Neutrophil (primary cell): ENCODE measurements around the gene PRTN3.
A peak's percentile ranks its signal among the peaks of the same experiment; 100 is the strongest.

ENCODE experiments used
- H3K27ac ChIP-seq: fragments of 200-600 bp; sonication (generic); 2 replicates; pipeline ENCODE4 v1.5.1; 2016; ENCODE audit warnings: mild to moderate bottlenecking, moderate library complexity
- H3K27me3 ChIP-seq: fragments of 200-600 bp; sonication (generic); 2 replicates; pipeline ENCODE4 v1.6.0; 2016; ENCODE audit warnings: mild to moderate bottlenecking
- H3K36me3 ChIP-seq: fragments of 200-600 bp; sonication (generic); 2 replicates; pipeline ENCODE4 v1.5.1; 2017
- H3K4me1 ChIP-seq, 2 experiments: fragments of 200-600 bp in 1 of 2; sonication (generic) in 1 of 2; 1 replicate in 1 of 2; 2 replicates in 1 of 2; pipeline versions ENCODE4 v1.5.1 to v1.6.1; 2013 to 2016; ENCODE audit warnings: low read depth in 1 of 2, low read length in 1 of 2, mild to moderate bottlenecking in 1 of 2, moderate library complexity in 1 of 2; ENCODE audit not compliant: control insufficient read depth in 1 of 2, insufficient read depth in 1 of 2
- H3K4me3 ChIP-seq, 2 experiments: fragments of 200-600 bp in 1 of 2; sonication (generic) in 1 of 2; 1 replicate in 1 of 2; 2 replicates in 1 of 2; pipeline ENCODE4 v1.5.1; 2013 to 2016; ENCODE audit warnings: low read depth in 1 of 2, low read length in 1 of 2, mild to moderate bottlenecking in 1 of 2, moderate library complexity in 1 of 2
- H3K9me3 ChIP-seq: fragments of 200-600 bp; sonication (generic); 2 replicates; pipeline ENCODE4 v1.5.1; 2016
- TF ChIP-seq, protein P1 (sequence below): fragments of 200-600 bp; sonication (generic); IDR thresholded peaks from 2 replicates; pipeline ENCODE4 v1.5.1; 2016; ENCODE audit warnings: antibody characterized with exemption

Gene PRTN3

GRCh38 chr19:862581-863314, 21.9 kb downstream of the PRTN3 start:
- TF ChIP-seq, protein P1, sequence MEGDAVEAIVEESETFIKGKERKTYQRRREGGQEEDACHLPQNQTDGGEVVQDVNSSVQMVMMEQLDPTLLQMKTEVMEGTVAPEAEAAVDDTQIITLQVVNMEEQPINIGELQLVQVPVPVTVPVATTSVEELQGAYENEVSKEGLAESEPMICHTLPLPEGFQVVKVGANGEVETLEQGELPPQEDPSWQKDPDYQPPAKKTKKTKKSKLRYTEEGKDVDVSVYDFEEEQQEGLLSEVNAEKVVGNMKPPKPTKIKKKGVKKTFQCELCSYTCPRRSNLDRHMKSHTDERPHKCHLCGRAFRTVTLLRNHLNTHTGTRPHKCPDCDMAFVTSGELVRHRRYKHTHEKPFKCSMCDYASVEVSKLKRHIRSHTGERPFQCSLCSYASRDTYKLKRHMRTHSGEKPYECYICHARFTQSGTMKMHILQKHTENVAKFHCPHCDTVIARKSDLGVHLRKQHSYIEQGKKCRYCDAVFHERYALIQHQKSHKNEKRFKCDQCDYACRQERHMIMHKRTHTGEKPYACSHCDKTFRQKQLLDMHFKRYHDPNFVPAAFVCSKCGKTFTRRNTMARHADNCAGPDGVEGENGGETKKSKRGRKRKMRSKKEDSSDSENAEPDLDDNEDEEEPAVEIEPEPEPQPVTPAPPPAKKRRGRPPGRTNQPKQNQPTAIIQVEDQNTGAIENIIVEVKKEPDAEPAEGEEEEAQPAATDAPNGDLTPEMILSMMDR: no peak
- Histone ChIP-seq H3K4me1 (peaks cover 51 to 57% of the 10 kb centered on the region in 2 experiments), H3K36me3 (peaks cover 10% of the 10 kb centered on the region), H3K4me3 (peak overlapping the region; percentile 45 to 56), H3K9me3 (no peaks in the 10 kb centered on the region), H3K27ac (peak overlapping the region; percentile 88), H3K27me3 (peaks cover 38% of the 10 kb centered on the region)

DNA sequence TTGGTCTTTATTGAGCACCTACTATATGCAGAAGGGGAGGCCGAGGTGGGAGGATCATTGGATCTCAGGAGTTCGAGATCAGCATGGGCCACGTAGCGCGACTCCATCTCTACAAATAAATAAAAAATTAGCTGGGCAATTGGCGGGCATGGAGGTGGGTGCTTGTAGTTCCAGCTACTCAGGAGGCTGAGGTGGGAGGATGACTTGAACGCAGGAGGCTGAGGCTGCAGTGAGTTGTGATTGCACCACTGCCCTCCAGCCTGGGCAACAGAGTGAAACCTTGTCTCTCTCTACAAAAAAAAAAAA, 22.5 kb downstream of the PRTN3 start:
- TF ChIP-seq, protein P1: no peak
- Histone ChIP-seq H3K36me3 (peaks cover 15% of the 10 kb centered on the region), H3K9me3 (no peaks in the 10 kb centered on the region), H3K27ac (peak overlapping the region; percentile 88), H3K27me3 (peaks cover 38% of the 10 kb centered on the region), H3K4me3 (peak overlapping the region; percentile 45 to 56), H3K4me1 (peaks cover 48 to 57% of the 10 kb centered on the region in 2 experiments)

DNA sequence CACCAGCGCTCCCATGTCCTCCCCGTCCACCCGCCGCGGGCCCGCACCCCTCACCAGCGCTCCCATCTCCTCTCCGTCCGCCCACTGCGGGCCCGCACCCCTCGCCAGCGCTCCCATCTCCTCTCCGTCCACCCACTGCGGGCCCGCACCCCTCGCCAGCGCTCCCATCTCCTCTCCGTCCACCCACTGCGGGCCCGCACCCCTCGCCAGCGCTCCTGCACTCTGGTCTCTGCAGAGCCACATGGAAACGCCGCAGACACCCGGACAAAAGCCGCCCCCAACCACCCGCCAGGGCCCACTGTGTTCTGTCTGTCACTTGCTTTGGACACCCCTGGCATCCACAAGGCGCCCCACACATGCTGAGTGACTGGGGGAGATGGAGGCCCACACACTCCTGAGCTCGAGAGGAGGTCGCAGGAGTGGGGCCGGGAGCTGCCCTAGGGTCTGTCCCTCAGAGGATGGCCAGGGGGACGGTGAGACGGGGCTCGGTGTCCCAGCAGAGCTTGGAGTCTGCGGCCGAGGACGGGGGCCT, 26.0 kb downstream of the PRTN3 start:
- peaks cover 21 to 25% of the 10 kb centered on the region in 2 experiments for H3K4me1 ChIP-seq
- no peak overlapping the region for H3K4me3 ChIP-seq
- TF ChIP-seq, protein P1: no peak
- peaks cover 10% of the 10 kb centered on the region for H3K27me3 ChIP-seq
- no peaks in the 10 kb centered on the region for H3K9me3 ChIP-seq
- peaks cover 48% of the 10 kb centered on the region for H3K36me3 ChIP-seq
- no peak overlapping the region for H3K27ac ChIP-seq

DNA sequence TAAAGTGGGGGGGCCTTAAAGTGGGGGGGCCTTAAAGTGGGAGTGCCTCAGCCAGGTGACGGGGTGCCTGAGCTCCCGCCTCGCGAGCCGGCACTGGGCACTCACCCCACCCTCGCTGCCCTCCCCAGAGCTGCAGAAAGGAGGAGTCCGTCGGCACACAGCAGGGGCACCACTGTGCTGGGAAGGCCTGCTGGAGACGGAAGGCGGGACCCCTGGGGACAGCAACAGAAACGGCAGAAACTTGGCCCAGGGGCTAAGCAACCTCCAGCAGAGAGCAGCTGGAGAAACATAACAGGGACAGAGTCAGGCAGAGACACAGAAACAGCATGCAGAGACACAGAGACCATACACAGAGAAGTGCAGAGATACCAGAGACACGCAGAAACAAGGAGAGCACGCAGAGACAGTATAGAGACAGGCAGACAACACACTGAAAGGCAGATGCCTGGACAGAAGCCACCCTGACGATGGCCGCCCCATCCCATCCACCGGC, 26.5 kb downstream of the PRTN3 start:
- Histone ChIP-seq H3K4me3 (no peak overlapping the region), H3K4me1 (peaks cover 25 to 26% of the 10 kb centered on the region in 2 experiments), H3K9me3 (no peaks in the 10 kb centered on the region), H3K36me3 (peaks cover 48% of the 10 kb centered on the region), H3K27me3 (peaks cover 5% of the 10 kb centered on the region), H3K27ac (no peak overlapping the region)
- TF ChIP-seq, protein P1: no peak

- Histone ChIP-seq H3K4me1 (peaks cover 21 to 24% of the 10 kb centered on the region in 2 experiments), H3K27ac (no peak overlapping the region), H3K27me3 (no peaks in the 10 kb centered on the region), H3K9me3 (no peaks in the 10 kb centered on the region), H3K4me3 (no peak overlapping the region), H3K36me3 (peaks cover 48% of the 10 kb centered on the region)
- TF ChIP-seq, protein P1: no peak
Measured at GRCh38 chr19:867855-868457, 27.2 kb downstream of the PRTN3 start.
